ENCODE results near the gene EPHA3. TPM values are rescaled to one million over a fixed set of nuclear protein-coding genes. Genes with fewer than 3 reads are reported as not detected.

EPHA3 gene
- total RNA-seq, 2 experiments from 2014 or later = not detected

DNA sequence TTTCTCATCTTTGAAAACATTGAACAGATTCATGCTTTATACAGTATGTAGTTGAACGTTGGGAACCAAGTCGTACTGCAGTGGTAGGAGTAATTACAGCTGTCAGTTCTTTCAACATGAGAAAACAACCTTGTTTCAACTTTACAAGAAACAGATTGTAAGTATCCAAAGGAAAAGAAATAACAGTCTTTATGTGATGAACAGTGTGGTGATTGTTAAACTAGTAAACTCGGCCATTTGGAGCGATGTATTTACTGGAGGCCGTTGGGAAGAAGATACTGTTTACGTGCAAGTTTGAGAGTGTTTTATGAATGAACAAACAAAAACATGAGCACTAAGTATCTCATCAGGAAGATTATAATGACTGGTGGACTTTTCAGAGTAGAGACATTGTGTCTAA lies 48.4 kb downstream of the EPHA3 start:
- H3K9me3 Mint-ChIP-seq = peaks cover 6% of the 10 kb centered on the region

GRCh38 chr3:89157575-89157974 lies 50.2 kb downstream of the EPHA3 start:
- no peaks in the 10 kb centered on the region for H3K36me3 Mint-ChIP-seq (ENCODE audit: low read depth)

More for the DNA sequence above, 48.4 kb downstream of the EPHA3 start:
- DNase-seq (no peak), ATAC-seq (ENCODE audit: poor library complexity) (no peak)
- Histone ChIP-seq H3K27me3 (ENCODE audit: control insufficient read depth in 1 of 2, insufficient read depth in 2 of 2, low read length in 2 of 2) (no peaks in the 10 kb centered on the region), H3K27ac (ENCODE audit: low read depth in 1 of 2, low read length in 2 of 2) (no peak overlapping the region), H3K4me3 (ENCODE audit: low read length) (no peak overlapping the region), H3K4me1 (ENCODE audit: insufficient read depth, low read length) (no peaks in the 10 kb centered on the region), H3K9me3 (ENCODE audit: control insufficient read depth in 1 of 2, insufficient read depth in 1 of 2, low read length in 2 of 2) (no peaks in the 10 kb centered on the region), H3K36me3 (ENCODE audit: insufficient read depth, low read length) (no peaks in the 10 kb centered on the region)
- Mint-ChIP-seq H3K27ac (no peak overlapping the region), H3K27me3 (no peaks in the 10 kb centered on the region), H3K4me1 (ENCODE audit: low read depth) (no peaks in the 10 kb centered on the region), H3K4me3 (no peak overlapping the region), H3K36me3 (ENCODE audit: low read depth) (no peaks in the 10 kb centered on the region)
- intact Hi-C loops (cut with DNase I, micrococcal nuclease) = no loop called here
- no peak for TF ChIP-seq CTCF (IDR thresholded peaks at IDR 0.05)
- ChIA-PET POLR2A (no interaction called here), CTCF (no interaction called here)

DNA sequence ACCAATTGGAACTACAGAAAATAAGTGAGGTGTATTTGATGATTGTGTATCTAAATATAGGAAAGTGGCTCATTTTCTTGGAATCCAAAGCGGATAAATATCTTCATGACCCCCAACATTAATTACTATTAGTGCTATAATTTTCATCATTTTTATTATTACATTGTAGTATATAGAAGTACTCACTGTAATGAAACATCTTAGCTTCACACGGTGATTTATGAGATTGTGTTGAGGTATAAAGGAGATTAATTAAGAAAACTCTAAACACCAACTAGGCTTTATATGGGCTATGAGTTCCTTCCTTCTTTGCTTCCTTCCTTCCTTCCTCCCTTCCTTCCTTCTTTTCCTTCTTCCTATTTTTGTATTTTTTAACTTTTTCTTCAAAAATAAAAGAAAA lies 52.2 kb downstream of the EPHA3 start:
- no peak overlapping the region for H3K4me3 ChIP-seq (ENCODE audit: low read length)
- no peaks in the 10 kb centered on the region for H3K9me3 ChIP-seq (ENCODE audit: control insufficient read depth in 1 of 2, insufficient read depth in 1 of 2, low read length in 2 of 2)
- H3K27me3 ChIP-seq (ENCODE audit: control insufficient read depth in 1 of 2, insufficient read depth in 2 of 2, low read length in 2 of 2) = no peaks in the 10 kb centered on the region
- H3K27ac ChIP-seq (ENCODE audit: low read depth in 1 of 2, low read length in 2 of 2) = no peak overlapping the region
- Mint-ChIP-seq H3K9me3 (no peaks in the 10 kb centered on the region), H3K4me1 (ENCODE audit: low read depth) (no peaks in the 10 kb centered on the region), H3K27ac (no peak overlapping the region), H3K27me3 (no peaks in the 10 kb centered on the region), H3K36me3 (ENCODE audit: low read depth) (no peaks in the 10 kb centered on the region), H3K4me3 (no peak overlapping the region)
- H3K36me3 ChIP-seq (ENCODE audit: insufficient read depth, low read length) = no peaks in the 10 kb centered on the region
- CTCF ChIA-PET = no interaction called here
- no peak for DNase-seq
- POLR2A ChIA-PET = no interaction called here
- ATAC-seq (ENCODE audit: poor library complexity) = no peak
- intact Hi-C loops (cut with DNase I, micrococcal nuclease) = no loop called here
- TF ChIP-seq CTCF (IDR thresholded peaks at IDR 0.05) = no peak
- no peaks in the 10 kb centered on the region for H3K4me1 ChIP-seq (ENCODE audit: insufficient read depth, low read length)

More at GRCh38 chr3:89157575-89157974, 50.2 kb downstream of the EPHA3 start:
- H3K4me1 ChIP-seq (ENCODE audit: insufficient read depth, low read length) = no peaks in the 10 kb centered on the region
- intact Hi-C loops (cut with DNase I, micrococcal nuclease) = no loop called here
- POLR2A ChIA-PET = no interaction called here
- H3K4me3 ChIP-seq (ENCODE audit: low read length) = no peak overlapping the region
- H3K9me3 ChIP-seq (ENCODE audit: control insufficient read depth in 1 of 2, insufficient read depth in 1 of 2, low read length in 2 of 2) = no peaks in the 10 kb centered on the region
- Mint-ChIP-seq H3K4me3 (no peak overlapping the region), H3K4me1 (ENCODE audit: low read depth) (no peaks in the 10 kb centered on the region), H3K9me3 (peaks cover 6% of the 10 kb centered on the region), H3K27me3 (no peaks in the 10 kb centered on the region), H3K27ac (no peak overlapping the region)
- no peaks in the 10 kb centered on the region for H3K36me3 ChIP-seq (ENCODE audit: insufficient read depth, low read length)
- ATAC-seq (ENCODE audit: poor library complexity) = no peak
- H3K27me3 ChIP-seq (ENCODE audit: control insufficient read depth in 1 of 2, insufficient read depth in 2 of 2, low read length in 2 of 2) = no peaks in the 10 kb centered on the region
- no peak overlapping the region for H3K27ac ChIP-seq (ENCODE audit: low read depth in 1 of 2, low read length in 2 of 2)
- CTCF ChIA-PET = no interaction called here
- no peak for TF ChIP-seq CTCF (IDR thresholded peaks at IDR 0.05)
- no peak for DNase-seq

Measured in CD4-positive, alpha-beta T cell (primary cell).